Measurements from ENCODE around the gene LMTK2.

- no peak for TF ChIP-seq CTCF (IDR thresholded peaks at IDR 0.05)
- TF ChIP-seq POLR2A (IDR thresholded peaks at IDR 0.05), result no peak
- TF ChIP-seq POLR2AphosphoS5 (IDR thresholded peaks at IDR 0.05; ENCODE audit: insufficient read depth in 1 of 2, low read depth in 1 of 2), result no peak
Observed at GRCh38 chr7:98233219-98234070, 126.8 kb downstream of the LMTK2 start.
